ENCODE measurements around the gene SNX5.
A peak's percentile ranks its signal among the peaks of the same experiment; 100 is the strongest.

The SNX5 gene

GRCh38 chr20:17966432-17967310, 1.9 kb downstream of the SNX5 start:
- TF ChIP-seq CTCF (IDR thresholded peaks at IDR 0.05; ENCODE audit: low read depth, low read length, missing control alignments): peak; percentile 40
- no peak for DNase-seq (ENCODE audit: low read depth)
- in situ Hi-C loops (cut with HindIII; ENCODE audit: low sequenced_read_pairs): no loop called here

GRCh38 chr20:17965042-17965697, 3.4 kb downstream of the SNX5 start:
- DNase-seq (ENCODE audit: low read depth): no peak
- in situ Hi-C loops (cut with HindIII; ENCODE audit: low sequenced_read_pairs): no loop called here
- H3K4me3 ChIP-seq (ENCODE audit: low read depth, low read length): peak overlapping the region; percentile 90
- no peak for TF ChIP-seq CTCF (IDR thresholded peaks at IDR 0.05; ENCODE audit: low read depth, low read length, missing control alignments)

More at GRCh38 chr20:17966432-17967310, 1.9 kb downstream of the SNX5 start:
- peak overlapping the region; percentile 90 for H3K4me3 ChIP-seq (ENCODE audit: low read depth, low read length)

- in situ Hi-C loops (cut with HindIII; ENCODE audit: low sequenced_read_pairs): no loop called here
- no peak for TF ChIP-seq CTCF (IDR thresholded peaks at IDR 0.05; ENCODE audit: low read depth, low read length, missing control alignments)
- peak overlapping the region; percentile 90 for H3K4me3 ChIP-seq (ENCODE audit: low read depth, low read length)
- DNase-seq (ENCODE audit: low read depth): no peak
These were observed 4.0 kb downstream of the SNX5 start for GRCh38 chr20:17964632-17965031.

- no peak for TF ChIP-seq CTCF (IDR thresholded peaks at IDR 0.05; ENCODE audit: low read depth, low read length, missing control alignments)
- no peak for DNase-seq (ENCODE audit: low read depth)
- no peak overlapping the region for H3K4me3 ChIP-seq (ENCODE audit: low read depth, low read length)
- in situ Hi-C loops (cut with HindIII; ENCODE audit: low sequenced_read_pairs): no loop called here
These were observed 4.5 kb downstream of the SNX5 start for GRCh38 chr20:17964073-17964472.

GRCh38 chr20:17963114-17963897, 5.3 kb downstream of the SNX5 start:
- H3K4me3 ChIP-seq (ENCODE audit: low read depth, low read length): no peak overlapping the region
- TF ChIP-seq CTCF (IDR thresholded peaks at IDR 0.05; ENCODE audit: low read depth, low read length, missing control alignments): no peak
- in situ Hi-C loops (cut with HindIII; ENCODE audit: low sequenced_read_pairs): no loop called here
- DNase-seq (ENCODE audit: low read depth): no peak

- no peak for DNase-seq (ENCODE audit: low read depth)
- no peak overlapping the region for H3K4me3 ChIP-seq (ENCODE audit: low read depth, low read length)
- TF ChIP-seq CTCF (IDR thresholded peaks at IDR 0.05; ENCODE audit: low read depth, low read length, missing control alignments): no peak
- in situ Hi-C loops (cut with HindIII; ENCODE audit: low sequenced_read_pairs): no loop called here
These were observed 7.0 kb downstream of the SNX5 start for GRCh38 chr20:17961587-17961940.

Measured in astrocyte of the cerebellum (primary cell).